GM10266 (cell line): ENCODE measurements around the gene MB.

Source experiments
- DNase-seq: peaks from one replicate; pipeline ENCODE4 v3.0.0; 2012; ENCODE audit errors: extremely low spot score
- TF ChIP-seq, protein P1 (sequence below): IDR thresholded peaks from 2 replicates; pipeline ENCODE4 v1.5.1; 2012; ENCODE audit warnings: mild to moderate bottlenecking, low read depth; ENCODE audit not compliant: control insufficient read depth, insufficient read depth; ENCODE audit errors: missing control alignments

MB gene

GRCh38 chr22:35630891-35631290, 13.8 kb upstream of the MB start:
- DNase-seq = no peak
- TF ChIP-seq, protein P1, sequence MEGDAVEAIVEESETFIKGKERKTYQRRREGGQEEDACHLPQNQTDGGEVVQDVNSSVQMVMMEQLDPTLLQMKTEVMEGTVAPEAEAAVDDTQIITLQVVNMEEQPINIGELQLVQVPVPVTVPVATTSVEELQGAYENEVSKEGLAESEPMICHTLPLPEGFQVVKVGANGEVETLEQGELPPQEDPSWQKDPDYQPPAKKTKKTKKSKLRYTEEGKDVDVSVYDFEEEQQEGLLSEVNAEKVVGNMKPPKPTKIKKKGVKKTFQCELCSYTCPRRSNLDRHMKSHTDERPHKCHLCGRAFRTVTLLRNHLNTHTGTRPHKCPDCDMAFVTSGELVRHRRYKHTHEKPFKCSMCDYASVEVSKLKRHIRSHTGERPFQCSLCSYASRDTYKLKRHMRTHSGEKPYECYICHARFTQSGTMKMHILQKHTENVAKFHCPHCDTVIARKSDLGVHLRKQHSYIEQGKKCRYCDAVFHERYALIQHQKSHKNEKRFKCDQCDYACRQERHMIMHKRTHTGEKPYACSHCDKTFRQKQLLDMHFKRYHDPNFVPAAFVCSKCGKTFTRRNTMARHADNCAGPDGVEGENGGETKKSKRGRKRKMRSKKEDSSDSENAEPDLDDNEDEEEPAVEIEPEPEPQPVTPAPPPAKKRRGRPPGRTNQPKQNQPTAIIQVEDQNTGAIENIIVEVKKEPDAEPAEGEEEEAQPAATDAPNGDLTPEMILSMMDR = no peak

- DNase-seq = no peak
- TF ChIP-seq, protein P1 = no peak
These were observed 13.3 kb upstream of the MB start for GRCh38 chr22:35630387-35630793.

GRCh38 chr22:35629406-35630216, 12.5 kb upstream of the MB start:
- TF ChIP-seq, protein P1 = no peak
- DNase-seq = peak; percentile 58

GRCh38 chr22:35628732-35629131, 11.6 kb upstream of the MB start:
- TF ChIP-seq, protein P1 = no peak
- no peak for DNase-seq

GRCh38 chr22:35627267-35628041, 10.3 kb upstream of the MB start:
- TF ChIP-seq, protein P1 = peak; percentile 76
- DNase-seq = peak; percentile 70

DNA sequence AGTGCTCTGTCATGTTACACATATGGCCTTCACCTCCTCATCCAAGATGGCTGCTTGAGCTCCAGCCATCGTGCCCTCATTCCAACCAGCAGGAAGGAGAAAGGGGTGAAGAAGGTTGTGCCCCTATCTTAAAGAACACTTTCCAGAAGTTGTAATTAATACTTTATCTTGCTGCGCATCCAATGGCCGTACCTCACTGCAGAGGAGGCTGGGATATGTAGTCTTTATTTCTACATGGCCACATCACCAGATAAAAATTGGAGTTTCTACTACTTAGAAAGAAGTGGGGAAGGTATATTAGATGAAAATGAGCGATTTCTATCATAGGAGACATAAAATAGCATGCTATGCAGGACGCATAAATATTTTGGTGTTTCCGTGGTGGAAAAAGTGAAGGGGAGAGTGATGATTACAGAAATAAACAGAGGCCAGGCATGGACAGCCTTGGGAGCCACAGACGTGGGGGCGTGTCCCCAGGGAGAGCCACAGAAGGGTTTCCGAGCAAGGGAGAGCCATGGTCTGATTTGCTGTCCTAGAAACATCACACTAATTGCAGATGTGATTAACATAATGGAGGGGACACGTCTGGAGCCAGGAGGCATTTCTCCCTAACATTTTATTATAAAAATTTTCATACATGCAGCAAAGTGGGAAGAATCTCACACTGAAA, 8.8 kb upstream of the MB start:
- no peak for DNase-seq

More for the DNA sequence above, 8.8 kb upstream of the MB start:
- TF ChIP-seq, protein P1 = no peak
